Karpas-422 (cell line): ENCODE measurements around the gene SLC1A3. TPM values are rescaled to one million over a fixed set of nuclear protein-coding genes. Genes with fewer than 3 reads are reported as not detected.

Source experiments
- DNase-seq: peaks from one replicate; pipeline ENCODE4 v3.0.0-alpha.2; 2015
- H2AFZ ChIP-seq: fragments of 200-600 bp; sonication (generic); 2 replicates; pipeline ENCODE4 v1.6.1; 2014; ENCODE audit warnings: antibody characterized with exemption, low read length, mixed read lengths
- H3K27ac ChIP-seq: fragments of 200-600 bp; sonication (generic); 2 replicates; pipeline ENCODE4 v1.5.1; 2014; ENCODE audit warnings: mild to moderate bottlenecking, low read length, moderate library complexity
- H3K27me3 ChIP-seq: fragments of 200-600 bp; sonication (generic); 2 replicates; pipeline ENCODE4 v1.6.1; 2014; ENCODE audit warnings: low read length, mixed read lengths
- H3K36me3 ChIP-seq: fragments of 200-600 bp; sonication (generic); 2 replicates; pipeline ENCODE4 v1.6.1; 2014; ENCODE audit warnings: low read length, mixed read lengths; ENCODE audit not compliant: insufficient read depth
- H3K4me1 ChIP-seq: fragments of 200-600 bp; sonication (generic); 2 replicates; pipeline ENCODE4 v1.6.1; 2014; ENCODE audit warnings: mild to moderate bottlenecking, low read length, mixed read lengths
- H3K4me2 ChIP-seq: fragments of 200-600 bp; sonication (generic); 2 replicates; pipeline ENCODE4 v1.6.1; 2014; ENCODE audit warnings: low read length, low read depth, mild to moderate bottlenecking; ENCODE audit not compliant: poor library complexity, severe bottlenecking
- H3K4me3 ChIP-seq: fragments of 200-600 bp; sonication (generic); 2 replicates; pipeline ENCODE4 v1.5.1; 2014; ENCODE audit warnings: mild to moderate bottlenecking, antibody characterized with exemption, low read length, mixed read lengths
- H3K79me2 ChIP-seq: fragments of 200-600 bp; sonication (generic); 2 replicates; pipeline ENCODE4 v1.6.1; 2014; ENCODE audit warnings: mild to moderate bottlenecking, low read length, mixed read lengths
- H3K9ac ChIP-seq: fragments of 200-600 bp; sonication (generic); 2 replicates; pipeline ENCODE4 v1.6.0; 2014; ENCODE audit warnings: low read length
- H3K9me2 ChIP-seq: fragments of 200-600 bp; sonication (generic), shearing (Covaris generic); replicated peaks from 2 replicates; pipeline ENCODE4 v1.6.0; 2014; ENCODE audit warnings: mild to moderate bottlenecking, low read length, moderate library complexity; ENCODE audit not compliant: insufficient read depth
- H3K9me3 ChIP-seq: fragments of 300-700, 200-600 bp; sonication (generic); 2 replicates; pipeline ENCODE4 v1.6.1; 2014; ENCODE audit warnings: low read length, mixed read lengths
- H4K20me1 ChIP-seq: fragments of 200-600 bp; sonication (generic); 2 replicates; pipeline ENCODE4 v1.6.1; 2014; ENCODE audit warnings: mild to moderate bottlenecking, antibody characterized with exemption, low read length, low read depth; ENCODE audit not compliant: insufficient read depth
- total RNA-seq: library from RNA; depleted of rRNA; stranded (reverse); fragments of >200 nt; shearing (Covaris generic); gene quantifications from 2 replicates; pipeline ENCODE4 v1.2.3, GENCODE V29; 2014; ENCODE audit warnings: low replicate concordance

The SLC1A3 gene
- total RNA-seq, 1 experiment from 2014 or later = not detected

GRCh38 chr5:36669015-36669651 lies 62.7 kb downstream of the SLC1A3 start:
- Histone ChIP-seq H3K4me3 (no peak overlapping the region), H3K36me3 (no peaks in the 10 kb centered on the region), H3K27ac (no peak overlapping the region), H4K20me1 (no peaks in the 10 kb centered on the region), H3K9me3 (no peaks in the 10 kb centered on the region), H3K4me1 (no peaks in the 10 kb centered on the region), H3K9ac (no peak overlapping the region), H3K4me2 (no peak overlapping the region), H3K9me2 (no peaks in the 10 kb centered on the region), H3K27me3 (no peaks in the 10 kb centered on the region; the same call in 1 of the 2 replicates), H3K79me2 (no peaks in the 10 kb centered on the region), H2AFZ (no peak overlapping the region)
- DNase-seq = no peak

- no peaks in the 10 kb centered on the region for H3K4me1 ChIP-seq
- no peak overlapping the region for H3K4me3 ChIP-seq
- no peak overlapping the region for H2AFZ ChIP-seq
- H3K9me3 ChIP-seq = no peaks in the 10 kb centered on the region
- no peak for DNase-seq
- H3K27me3 ChIP-seq = no peaks in the 10 kb centered on the region; the same call in 1 of the 2 replicates
- H3K79me2 ChIP-seq = no peaks in the 10 kb centered on the region
- no peak overlapping the region for H3K27ac ChIP-seq
- no peak overlapping the region for H3K9ac ChIP-seq
- H3K4me2 ChIP-seq = no peak overlapping the region
- no peaks in the 10 kb centered on the region for H3K36me3 ChIP-seq
- H3K9me2 ChIP-seq = no peaks in the 10 kb centered on the region
- H4K20me1 ChIP-seq = no peaks in the 10 kb centered on the region
Observed at GRCh38 chr5:36670548-36670947, 64.1 kb downstream of the SLC1A3 start.

- Histone ChIP-seq H4K20me1 (no peaks in the 10 kb centered on the region), H3K27ac (no peak overlapping the region), H3K9me3 (no peaks in the 10 kb centered on the region), H3K4me3 (no peak overlapping the region), H3K4me2 (no peak overlapping the region), H3K9ac (no peak overlapping the region), H2AFZ (no peak overlapping the region), H3K36me3 (no peaks in the 10 kb centered on the region), H3K27me3 (no peaks in the 10 kb centered on the region; the same call in 1 of the 2 replicates), H3K4me1 (no peaks in the 10 kb centered on the region), H3K79me2 (no peaks in the 10 kb centered on the region), H3K9me2 (no peaks in the 10 kb centered on the region)
- no peak for DNase-seq
Observed at GRCh38 chr5:36675282-36675681, 68.9 kb downstream of the SLC1A3 start.

GRCh38 chr5:36679221-36679989 lies 73.0 kb downstream of the SLC1A3 start:
- no peaks in the 10 kb centered on the region for H4K20me1 ChIP-seq
- H3K9ac ChIP-seq = no peak overlapping the region
- H3K4me2 ChIP-seq = no peak overlapping the region
- no peaks in the 10 kb centered on the region for H3K79me2 ChIP-seq
- H3K27ac ChIP-seq = no peak overlapping the region
- no peak for DNase-seq
- no peak overlapping the region for H2AFZ ChIP-seq
- no peaks in the 10 kb centered on the region for H3K27me3 ChIP-seq
- no peak overlapping the region for H3K4me3 ChIP-seq
- H3K36me3 ChIP-seq = no peaks in the 10 kb centered on the region
- no peaks in the 10 kb centered on the region for H3K9me3 ChIP-seq
- no peaks in the 10 kb centered on the region for H3K4me1 ChIP-seq
- H3K9me2 ChIP-seq = no peaks in the 10 kb centered on the region

GRCh38 chr5:36680066-36680465 lies 73.7 kb downstream of the SLC1A3 start:
- no peak overlapping the region for H2AFZ ChIP-seq
- no peaks in the 10 kb centered on the region for H4K20me1 ChIP-seq

GRCh38 chr5:36681711-36682110 lies 75.3 kb downstream of the SLC1A3 start:
- Histone ChIP-seq H3K9me3 (no peaks in the 10 kb centered on the region), H3K4me2 (no peak overlapping the region), H2AFZ (no peak overlapping the region), H3K4me3 (no peak overlapping the region), H3K27ac (no peak overlapping the region), H4K20me1 (no peaks in the 10 kb centered on the region), H3K9me2 (no peaks in the 10 kb centered on the region), H3K9ac (no peak overlapping the region), H3K4me1 (no peaks in the 10 kb centered on the region), H3K36me3 (no peaks in the 10 kb centered on the region), H3K79me2 (no peaks in the 10 kb centered on the region), H3K27me3 (no peaks in the 10 kb centered on the region)
- DNase-seq = no peak

More at GRCh38 chr5:36680066-36680465, 73.7 kb downstream of the SLC1A3 start:
- H3K79me2 ChIP-seq = no peaks in the 10 kb centered on the region
- no peaks in the 10 kb centered on the region for H3K4me1 ChIP-seq
- H3K4me2 ChIP-seq = no peak overlapping the region
- no peaks in the 10 kb centered on the region for H3K9me2 ChIP-seq
- no peak for DNase-seq
- no peak overlapping the region for H3K4me3 ChIP-seq
- no peak overlapping the region for H3K9ac ChIP-seq
- H3K27me3 ChIP-seq = no peaks in the 10 kb centered on the region
- no peak overlapping the region for H3K27ac ChIP-seq
- no peaks in the 10 kb centered on the region for H3K9me3 ChIP-seq
- H3K36me3 ChIP-seq = no peaks in the 10 kb centered on the region

GRCh38 chr5:36682499-36682898 lies 76.1 kb downstream of the SLC1A3 start:
- Histone ChIP-seq H3K79me2 (no peaks in the 10 kb centered on the region), H3K9ac (no peak overlapping the region), H2AFZ (no peak overlapping the region), H3K36me3 (no peaks in the 10 kb centered on the region), H4K20me1 (no peaks in the 10 kb centered on the region), H3K27me3 (no peaks in the 10 kb centered on the region), H3K4me2 (no peak overlapping the region), H3K4me1 (no peaks in the 10 kb centered on the region), H3K9me2 (no peaks in the 10 kb centered on the region), H3K9me3 (no peaks in the 10 kb centered on the region), H3K27ac (no peak overlapping the region), H3K4me3 (no peak overlapping the region)
- no peak for DNase-seq

GRCh38 chr5:36683821-36684434 lies 77.5 kb downstream of the SLC1A3 start:
- no peaks in the 10 kb centered on the region for H3K9me3 ChIP-seq
- no peaks in the 10 kb centered on the region for H3K27me3 ChIP-seq
- H3K9me2 ChIP-seq = no peaks in the 10 kb centered on the region
- no peak overlapping the region for H3K9ac ChIP-seq
- no peak overlapping the region for H2AFZ ChIP-seq
- H3K4me2 ChIP-seq = no peak overlapping the region
- H3K4me3 ChIP-seq = no peak overlapping the region
- no peak overlapping the region for H3K27ac ChIP-seq
- DNase-seq = no peak
- H4K20me1 ChIP-seq = no peaks in the 10 kb centered on the region
- no peaks in the 10 kb centered on the region for H3K4me1 ChIP-seq
- no peaks in the 10 kb centered on the region for H3K79me2 ChIP-seq
- no peaks in the 10 kb centered on the region for H3K36me3 ChIP-seq
